Stimulated activated CD8-positive, alpha-beta memory T cell treated with anti-CD3 and anti-CD28 coated beads, Interleukin-4, amount 100 ng/mL, for 4 hours (primary cell): Measurements from ENCODE around the gene DDRGK1.

Experiments used
- DNase-seq, 2 donors: peaks; one replicate each; pipeline ENCODE4 v3.0.0-alpha.2; 2020; ENCODE audit warnings: low read depth in 2 of 2, low spot score in 1 of 2

Gene DDRGK1

GRCh38 chr20:3204124-3204794 lies at the start of gene DDRGK1:
TSS of gene DDRGK1 (minus strand) at chr20:3204682. CDS start at chr20:3204627, 55 bp downstream.
- peak; percentile 74 to 91 for DNase-seq

GRCh38 chr20:3251806-3252205 lies 47.3 kb upstream of the DDRGK1 start:
- no peak for DNase-seq

GRCh38 chr20:3250091-3250504 lies 45.6 kb upstream of the DDRGK1 start:
- DNase-seq: no peak

GRCh38 chr20:3248993-3249347 lies 44.5 kb upstream of the DDRGK1 start:
- DNase-seq: no peak

- DNase-seq: no peak
These were observed 43.9 kb upstream of the DDRGK1 start for GRCh38 chr20:3248167-3248992.

- DNase-seq: no peak
These were observed 43.2 kb upstream of the DDRGK1 start for GRCh38 chr20:3247638-3248037.

- DNase-seq: no peak
These were observed 42.2 kb upstream of the DDRGK1 start for GRCh38 chr20:3246682-3247081.

- no peak for DNase-seq
These were observed 41.2 kb upstream of the DDRGK1 start for GRCh38 chr20:3245711-3246110.

GRCh38 chr20:3245156-3245555 lies 40.7 kb upstream of the DDRGK1 start:
- no peak for DNase-seq

- no peak for DNase-seq
These were observed 40.1 kb upstream of the DDRGK1 start for GRCh38 chr20:3244613-3245012.

- no peak for DNase-seq
These were observed 39.4 kb upstream of the DDRGK1 start for GRCh38 chr20:3243718-3244358.

GRCh38 chr20:3242172-3242692 lies 37.8 kb upstream of the DDRGK1 start:
- DNase-seq: no peak

- no peak for DNase-seq
These were observed 36.4 kb upstream of the DDRGK1 start for GRCh38 chr20:3240776-3241363.

GRCh38 chr20:3239867-3240775 lies 35.6 kb upstream of the DDRGK1 start:
- DNase-seq: no peak

- DNase-seq: no peak
These were observed 34.8 kb upstream of the DDRGK1 start, which contains the start of gene SLC4A11 for GRCh38 chr20:3239026-3239866. TSS of gene SLC4A11 (minus strand) at chr20:3239190. CDS start at chr20:3239137, 53 bp downstream.

GRCh38 chr20:3238616-3239025 lies 34.1 kb upstream of the DDRGK1 start:
- DNase-seq: peak in 1 of 2 donors; percentile 15

- DNase-seq: no peak
These were observed 33.6 kb upstream of the DDRGK1 start for GRCh38 chr20:3237958-3238615.

- DNase-seq: no peak
These were observed 32.8 kb upstream of the DDRGK1 start for GRCh38 chr20:3237011-3237957.
